GM23338 (cell line): ENCODE results near the gene NTM. TPM values are rescaled to one million over a fixed set of nuclear protein-coding genes. Genes with fewer than 3 reads are reported as not detected.

Source experiments
- ATAC-seq: fragments of 200-7000 bp; cut with Tn5 transposase; 3 replicates; pipeline ENCODE4 v1.9.1; 2020
- DNase-seq: peaks from one replicate; pipeline ENCODE4 v3.0.0-alpha.2; 2015; ENCODE audit warnings: low spot score
- H2AFZ ChIP-seq: fragments of 200-600 bp; sonication (generic); 2 replicates; pipeline ENCODE4 v1.8.0; 2016; ENCODE audit warnings: antibody characterized with exemption, mild to moderate bottlenecking, moderate library complexity
- H3F3A ChIP-seq: fragments of 200-600 bp; sonication (generic); replicated peaks from 2 replicates; pipeline ENCODE4 v1.8.0; 2017; ENCODE audit warnings: antibody characterized with exemption, mixed run types, low read depth
- H3K27ac ChIP-seq: fragments of 200-600 bp; sonication (generic); 2 replicates; pipeline ENCODE4 v1.6.1; 2016; ENCODE audit warnings: low read depth
- H3K27me3 ChIP-seq: fragments of 200-600 bp; sonication (generic); 2 replicates; pipeline ENCODE4 v1.8.0; 2016; ENCODE audit warnings: mild to moderate bottlenecking, mixed run types, moderate library complexity; ENCODE audit not compliant: insufficient read depth
- H3K36me3 ChIP-seq: fragments of 200-600 bp; sonication (generic); 2 replicates; pipeline ENCODE4 v1.8.0; 2016; ENCODE audit warnings: mild to moderate bottlenecking; ENCODE audit not compliant: insufficient read depth
- H3K4me1 ChIP-seq: fragments of 200-600 bp; sonication (generic); 2 replicates; pipeline ENCODE4 v1.8.0; 2016; ENCODE audit warnings: mild to moderate bottlenecking, moderate library complexity; ENCODE audit not compliant: insufficient read depth
- H3K4me2 ChIP-seq: fragments of 200-600 bp; sonication (generic); 2 replicates; pipeline ENCODE4 v1.7.1; 2017; ENCODE audit warnings: mixed run types
- H3K4me3 ChIP-seq: fragments of 200-600 bp; sonication (generic); 2 replicates; pipeline ENCODE4 v1.6.1; 2016; ENCODE audit warnings: mixed run types
- H3K79me2 ChIP-seq: fragments of 200-600 bp; sonication (generic); replicated peaks from 2 replicates; pipeline ENCODE4 v1.8.0; 2017; ENCODE audit warnings: mild to moderate bottlenecking; ENCODE audit not compliant: insufficient read depth
- H3K9me2 ChIP-seq: fragments of 200-600 bp; sonication (generic); 2 replicates; pipeline ENCODE4 v1.8.0; 2017; ENCODE audit not compliant: insufficient read depth
- H4K20me1 ChIP-seq: fragments of 200-600 bp; sonication (generic); replicated peaks from 2 replicates; pipeline ENCODE4 v1.8.0; 2017; ENCODE audit warnings: mild to moderate bottlenecking; ENCODE audit not compliant: insufficient read depth
- H3K27ac Mint-ChIP-seq: 2 replicates; pipeline ENCODE4 v1.8.0; 2020; ENCODE audit warnings: inconsistent platforms, mild to moderate bottlenecking, moderate library complexity, mixed read lengths
- H3K27me3 Mint-ChIP-seq: 3 replicates; pipeline ENCODE4 v1.8.0; 2022; ENCODE audit warnings: low read depth, mild to moderate bottlenecking, moderate library complexity, mixed read lengths, inconsistent platforms; ENCODE audit not compliant: insufficient read depth, poor library complexity
- H3K36me3 Mint-ChIP-seq: 3 replicates; pipeline ENCODE4 v1.8.0; 2021; ENCODE audit warnings: low read depth, mild to moderate bottlenecking, inconsistent platforms, moderate library complexity, mixed read lengths
- H3K4me1 Mint-ChIP-seq: 3 replicates; pipeline ENCODE4 v1.8.0; 2020; ENCODE audit warnings: mild to moderate bottlenecking, inconsistent platforms, mixed read lengths
- H3K4me3 Mint-ChIP-seq: 3 replicates; pipeline ENCODE4 v1.8.0; 2021; ENCODE audit warnings: moderate library complexity, mild to moderate bottlenecking, inconsistent platforms, mixed read lengths
- H3K9me3 Mint-ChIP-seq: 3 replicates; pipeline ENCODE4 v1.8.0; 2020; ENCODE audit warnings: moderate library complexity, mild to moderate bottlenecking, inconsistent platforms, mixed read lengths
- CREB1 ChIP-seq: fragments of 250-450 bp; sonication (Bioruptor Pico); IDR thresholded peaks from 2 replicates; pipeline ENCODE4 v1.5.0; 2020; ENCODE audit warnings: low read depth, mild to moderate bottlenecking, moderate library complexity
- EZH2 ChIP-seq: fragments of 200-600 bp; sonication (generic); IDR thresholded peaks from one replicate; pipeline ENCODE4 v1.8.0; 2017; ENCODE audit warnings: antibody characterized with exemption, mild to moderate bottlenecking, low read depth; ENCODE audit not compliant: unreplicated experiment
- EZH2phosphoT487 ChIP-seq: fragments of 200-600 bp; sonication (generic); IDR thresholded peaks from one replicate; pipeline ENCODE4 v1.8.1; 2018; ENCODE audit warnings: antibody characterized with exemption; ENCODE audit not compliant: unreplicated experiment
- JUNB ChIP-seq: IDR thresholded peaks from one replicate; pipeline ENCODE4 v1.6.1; 2016; ENCODE audit warnings: antibody characterized with exemption; ENCODE audit not compliant: unreplicated experiment
- STAT1 ChIP-seq: IDR thresholded peaks from one replicate; pipeline ENCODE4 v1.6.1; 2016; ENCODE audit warnings: antibody characterized with exemption; ENCODE audit not compliant: unreplicated experiment
- ZNF114 ChIP-seq: fragments of 250-450 bp; sonication (Bioruptor Pico); IDR thresholded peaks from 2 replicates; pipeline ENCODE4 v1.5.0; 2020; ENCODE audit warnings: mild to moderate bottlenecking, moderate library complexity
- polyA plus RNA-seq: library from polyadenylated mRNA; unstranded; fragments of >200 nt; fragmentation: Nextera tagmentation; extraction: Ambion mirVana; gene quantifications from 2 replicates; pipeline ENCODE4 v1.2.1, GENCODE V29; 2016
- total RNA-seq: library from RNA; depleted of rRNA; stranded (reverse); fragments of >200 nt; shearing (Covaris generic); gene quantifications from 2 replicates; pipeline ENCODE4 v1.2.3, GENCODE V29; 2014
- TF ChIP-seq, protein P1 (sequence below): fragments of 250-450 bp; sonication (Bioruptor Pico); IDR thresholded peaks from 2 replicates; pipeline ENCODE4 v1.5.0; 2020; ENCODE audit warnings: mild to moderate bottlenecking, moderate library complexity
- TF ChIP-seq, protein P2 (sequence below): IDR thresholded peaks from one replicate; pipeline ENCODE4 v1.6.1; 2018; ENCODE audit warnings: antibody characterized with exemption; ENCODE audit not compliant: unreplicated experiment
- TF ChIP-seq, protein P3 (sequence below), 2 experiments: fragments of 200-600 bp in 1 of 2; sonication (generic) in 1 of 2; conservative IDR thresholded peaks; 2 replicates each; pipeline versions ENCODE4 v1.5.1 to v1.6.1; 2016 to 2017; ENCODE audit warnings: antibody characterized with exemption in 2 of 2, low read depth in 2 of 2, mild to moderate bottlenecking in 2 of 2, moderate library complexity in 1 of 2
- TF ChIP-seq, protein P4 (sequence below): IDR thresholded peaks from 2 replicates; pipeline ENCODE4 v1.6.1; 2016; ENCODE audit warnings: antibody characterized with exemption

Gene NTM
- total and polyA plus RNA-seq, 2 experiments from 2014 or later, result 10.6 to 14.6 TPM

DNA sequence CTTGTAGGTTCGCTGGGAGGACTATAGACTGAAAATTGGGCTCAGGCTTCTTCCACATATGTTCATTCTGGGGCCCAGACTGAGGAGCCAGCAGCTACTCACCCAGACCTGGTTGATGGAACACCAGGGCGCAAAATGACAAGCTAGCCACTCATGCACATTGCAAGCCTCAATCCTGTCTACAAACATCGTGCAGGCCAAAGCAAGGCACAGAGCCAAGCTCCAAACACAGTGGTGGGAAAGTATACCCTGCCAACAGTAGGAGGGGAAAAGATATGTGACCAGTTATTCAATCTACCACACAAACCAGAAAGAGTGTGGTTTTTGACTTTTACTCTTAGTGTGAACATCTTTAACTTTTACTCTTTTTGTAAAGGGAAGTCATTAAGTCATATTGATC lies 660.5 kb downstream of the NTM start:
- H3K79me2 ChIP-seq, result no peaks in the 10 kb centered on the region
- no peak for TF ChIP-seq CREB1 (CRISPR knock-in tag)
- no peak for TF ChIP-seq ZNF114 (CRISPR knock-in tag)
- TF ChIP-seq, protein P1, sequence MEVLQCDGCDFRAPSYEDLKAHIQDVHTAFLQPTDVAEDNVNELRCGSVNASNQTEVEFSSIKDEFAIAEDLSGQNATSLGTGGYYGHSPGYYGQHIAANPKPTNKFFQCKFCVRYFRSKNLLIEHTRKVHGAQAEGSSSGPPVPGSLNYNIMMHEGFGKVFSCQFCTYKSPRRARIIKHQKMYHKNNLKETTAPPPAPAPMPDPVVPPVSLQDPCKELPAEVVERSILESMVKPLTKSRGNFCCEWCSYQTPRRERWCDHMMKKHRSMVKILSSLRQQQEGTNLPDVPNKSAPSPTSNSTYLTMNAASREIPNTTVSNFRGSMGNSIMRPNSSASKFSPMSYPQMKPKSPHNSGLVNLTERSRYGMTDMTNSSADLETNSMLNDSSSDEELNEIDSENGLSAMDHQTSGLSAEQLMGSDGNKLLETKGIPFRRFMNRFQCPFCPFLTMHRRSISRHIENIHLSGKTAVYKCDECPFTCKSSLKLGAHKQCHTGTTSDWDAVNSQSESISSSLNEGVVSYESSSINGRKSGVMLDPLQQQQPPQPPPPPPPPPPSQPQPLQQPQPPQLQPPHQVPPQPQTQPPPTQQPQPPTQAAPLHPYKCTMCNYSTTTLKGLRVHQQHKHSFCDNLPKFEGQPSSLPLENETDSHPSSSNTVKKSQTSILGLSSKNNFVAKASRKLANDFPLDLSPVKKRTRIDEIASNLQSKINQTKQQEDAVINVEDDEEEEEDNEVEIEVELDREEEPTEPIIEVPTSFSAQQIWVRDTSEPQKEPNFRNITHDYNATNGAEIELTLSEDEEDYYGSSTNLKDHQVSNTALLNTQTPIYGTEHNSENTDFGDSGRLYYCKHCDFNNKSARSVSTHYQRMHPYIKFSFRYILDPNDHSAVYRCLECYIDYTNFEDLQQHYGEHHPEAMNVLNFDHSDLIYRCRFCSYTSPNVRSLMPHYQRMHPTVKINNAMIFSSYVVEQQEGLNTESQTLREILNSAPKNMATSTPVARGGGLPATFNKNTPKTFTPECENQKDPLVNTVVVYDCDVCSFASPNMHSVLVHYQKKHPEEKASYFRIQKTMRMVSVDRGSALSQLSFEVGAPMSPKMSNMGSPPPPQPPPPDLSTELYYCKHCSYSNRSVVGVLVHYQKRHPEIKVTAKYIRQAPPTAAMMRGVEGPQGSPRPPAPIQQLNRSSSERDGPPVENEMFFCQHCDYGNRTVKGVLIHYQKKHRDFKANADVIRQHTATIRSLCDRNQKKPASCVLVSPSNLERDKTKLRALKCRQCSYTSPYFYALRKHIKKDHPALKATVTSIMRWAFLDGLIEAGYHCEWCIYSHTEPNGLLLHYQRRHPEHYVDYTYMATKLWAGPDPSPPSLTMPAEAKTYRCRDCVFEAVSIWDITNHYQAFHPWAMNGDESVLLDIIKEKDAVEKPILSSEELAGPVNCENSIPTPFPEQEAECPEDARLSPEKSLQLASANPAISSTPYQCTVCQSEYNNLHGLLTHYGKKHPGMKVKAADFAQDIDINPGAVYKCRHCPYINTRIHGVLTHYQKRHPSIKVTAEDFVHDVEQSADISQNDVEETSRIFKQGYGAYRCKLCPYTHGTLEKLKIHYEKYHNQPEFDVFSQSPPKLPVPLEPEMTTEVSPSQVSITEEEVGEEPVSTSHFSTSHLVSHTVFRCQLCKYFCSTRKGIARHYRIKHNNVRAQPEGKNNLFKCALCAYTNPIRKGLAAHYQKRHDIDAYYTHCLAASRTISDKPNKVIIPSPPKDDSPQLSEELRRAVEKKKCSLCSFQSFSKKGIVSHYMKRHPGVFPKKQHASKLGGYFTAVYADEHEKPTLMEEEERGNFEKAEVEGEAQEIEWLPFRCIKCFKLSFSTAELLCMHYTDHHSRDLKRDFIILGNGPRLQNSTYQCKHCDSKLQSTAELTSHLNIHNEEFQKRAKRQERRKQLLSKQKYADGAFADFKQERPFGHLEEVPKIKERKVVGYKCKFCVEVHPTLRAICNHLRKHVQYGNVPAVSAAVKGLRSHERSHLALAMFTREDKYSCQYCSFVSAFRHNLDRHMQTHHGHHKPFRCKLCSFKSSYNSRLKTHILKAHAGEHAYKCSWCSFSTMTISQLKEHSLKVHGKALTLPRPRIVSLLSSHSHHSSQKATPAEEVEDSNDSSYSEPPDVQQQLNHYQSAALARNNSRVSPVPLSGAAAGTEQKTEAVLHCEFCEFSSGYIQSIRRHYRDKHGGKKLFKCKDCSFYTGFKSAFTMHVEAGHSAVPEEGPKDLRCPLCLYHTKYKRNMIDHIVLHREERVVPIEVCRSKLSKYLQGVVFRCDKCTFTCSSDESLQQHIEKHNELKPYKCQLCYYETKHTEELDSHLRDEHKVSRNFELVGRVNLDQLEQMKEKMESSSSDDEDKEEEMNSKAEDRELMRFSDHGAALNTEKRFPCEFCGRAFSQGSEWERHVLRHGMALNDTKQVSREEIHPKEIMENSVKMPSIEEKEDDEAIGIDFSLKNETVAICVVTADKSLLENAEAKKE (CRISPR knock-in tag), result no peak
- TF ChIP-seq EZH2, result no peak
- no peak for TF ChIP-seq EZH2phosphoT487
- TF ChIP-seq STAT1, result no peak
- no peak for TF ChIP-seq JUNB
- TF ChIP-seq, protein P2, sequence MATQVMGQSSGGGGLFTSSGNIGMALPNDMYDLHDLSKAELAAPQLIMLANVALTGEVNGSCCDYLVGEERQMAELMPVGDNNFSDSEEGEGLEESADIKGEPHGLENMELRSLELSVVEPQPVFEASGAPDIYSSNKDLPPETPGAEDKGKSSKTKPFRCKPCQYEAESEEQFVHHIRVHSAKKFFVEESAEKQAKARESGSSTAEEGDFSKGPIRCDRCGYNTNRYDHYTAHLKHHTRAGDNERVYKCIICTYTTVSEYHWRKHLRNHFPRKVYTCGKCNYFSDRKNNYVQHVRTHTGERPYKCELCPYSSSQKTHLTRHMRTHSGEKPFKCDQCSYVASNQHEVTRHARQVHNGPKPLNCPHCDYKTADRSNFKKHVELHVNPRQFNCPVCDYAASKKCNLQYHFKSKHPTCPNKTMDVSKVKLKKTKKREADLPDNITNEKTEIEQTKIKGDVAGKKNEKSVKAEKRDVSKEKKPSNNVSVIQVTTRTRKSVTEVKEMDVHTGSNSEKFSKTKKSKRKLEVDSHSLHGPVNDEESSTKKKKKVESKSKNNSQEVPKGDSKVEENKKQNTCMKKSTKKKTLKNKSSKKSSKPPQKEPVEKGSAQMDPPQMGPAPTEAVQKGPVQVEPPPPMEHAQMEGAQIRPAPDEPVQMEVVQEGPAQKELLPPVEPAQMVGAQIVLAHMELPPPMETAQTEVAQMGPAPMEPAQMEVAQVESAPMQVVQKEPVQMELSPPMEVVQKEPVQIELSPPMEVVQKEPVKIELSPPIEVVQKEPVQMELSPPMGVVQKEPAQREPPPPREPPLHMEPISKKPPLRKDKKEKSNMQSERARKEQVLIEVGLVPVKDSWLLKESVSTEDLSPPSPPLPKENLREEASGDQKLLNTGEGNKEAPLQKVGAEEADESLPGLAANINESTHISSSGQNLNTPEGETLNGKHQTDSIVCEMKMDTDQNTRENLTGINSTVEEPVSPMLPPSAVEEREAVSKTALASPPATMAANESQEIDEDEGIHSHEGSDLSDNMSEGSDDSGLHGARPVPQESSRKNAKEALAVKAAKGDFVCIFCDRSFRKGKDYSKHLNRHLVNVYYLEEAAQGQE, result no peak
- TF ChIP-seq, protein P3, sequence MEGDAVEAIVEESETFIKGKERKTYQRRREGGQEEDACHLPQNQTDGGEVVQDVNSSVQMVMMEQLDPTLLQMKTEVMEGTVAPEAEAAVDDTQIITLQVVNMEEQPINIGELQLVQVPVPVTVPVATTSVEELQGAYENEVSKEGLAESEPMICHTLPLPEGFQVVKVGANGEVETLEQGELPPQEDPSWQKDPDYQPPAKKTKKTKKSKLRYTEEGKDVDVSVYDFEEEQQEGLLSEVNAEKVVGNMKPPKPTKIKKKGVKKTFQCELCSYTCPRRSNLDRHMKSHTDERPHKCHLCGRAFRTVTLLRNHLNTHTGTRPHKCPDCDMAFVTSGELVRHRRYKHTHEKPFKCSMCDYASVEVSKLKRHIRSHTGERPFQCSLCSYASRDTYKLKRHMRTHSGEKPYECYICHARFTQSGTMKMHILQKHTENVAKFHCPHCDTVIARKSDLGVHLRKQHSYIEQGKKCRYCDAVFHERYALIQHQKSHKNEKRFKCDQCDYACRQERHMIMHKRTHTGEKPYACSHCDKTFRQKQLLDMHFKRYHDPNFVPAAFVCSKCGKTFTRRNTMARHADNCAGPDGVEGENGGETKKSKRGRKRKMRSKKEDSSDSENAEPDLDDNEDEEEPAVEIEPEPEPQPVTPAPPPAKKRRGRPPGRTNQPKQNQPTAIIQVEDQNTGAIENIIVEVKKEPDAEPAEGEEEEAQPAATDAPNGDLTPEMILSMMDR (conservative IDR thresholded peaks at IDR 0.05; ENCODE audit: low read depth in 2 of 2), result no peak
- TF ChIP-seq, protein P4, sequence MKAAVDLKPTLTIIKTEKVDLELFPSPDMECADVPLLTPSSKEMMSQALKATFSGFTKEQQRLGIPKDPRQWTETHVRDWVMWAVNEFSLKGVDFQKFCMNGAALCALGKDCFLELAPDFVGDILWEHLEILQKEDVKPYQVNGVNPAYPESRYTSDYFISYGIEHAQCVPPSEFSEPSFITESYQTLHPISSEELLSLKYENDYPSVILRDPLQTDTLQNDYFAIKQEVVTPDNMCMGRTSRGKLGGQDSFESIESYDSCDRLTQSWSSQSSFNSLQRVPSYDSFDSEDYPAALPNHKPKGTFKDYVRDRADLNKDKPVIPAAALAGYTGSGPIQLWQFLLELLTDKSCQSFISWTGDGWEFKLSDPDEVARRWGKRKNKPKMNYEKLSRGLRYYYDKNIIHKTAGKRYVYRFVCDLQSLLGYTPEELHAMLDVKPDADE, result no peak
- H3K9me2 ChIP-seq, result peaks cover 18% of the 10 kb centered on the region
- Mint-ChIP-seq H3K9me3 (no peaks in the 10 kb centered on the region; the same call in 2 of the 3 replicates), H3K27ac (no peak overlapping the region), H3K36me3 (no peaks in the 10 kb centered on the region), H3K27me3 (peaks cover 1% of the 10 kb centered on the region), H3K4me1 (peaks cover 29% of the 10 kb centered on the region), H3K4me3 (no peak overlapping the region)
- no peaks in the 10 kb centered on the region for H3K27me3 ChIP-seq
- no peak for ATAC-seq
- no peak for DNase-seq
- H3K36me3 ChIP-seq, result no peaks in the 10 kb centered on the region
- H4K20me1 ChIP-seq, result no peaks in the 10 kb centered on the region
- H2AFZ ChIP-seq, result no peak overlapping the region
- H3F3A ChIP-seq, result no peaks in the 10 kb centered on the region
- H3K27ac ChIP-seq, result no peak overlapping the region
- H3K4me3 ChIP-seq, result no peak overlapping the region
- no peak overlapping the region for H3K4me2 ChIP-seq
- no peaks in the 10 kb centered on the region; the same call in 1 of the 2 replicates for H3K4me1 ChIP-seq
